Lung (tissue), 10 donors: Measurements from ENCODE around the gene PRIM2. TPM values are rescaled to one million over a fixed set of nuclear protein-coding genes. Genes with fewer than 3 reads are reported as not detected.
"Not testable (repeated sequence)": the region's sequence is repeated elsewhere in the genome, so short reads cannot be mapped to it uniquely, and the experiment has no call there.

Source experiments
- ATAC-seq: fragments of 200-7000 bp; cut with Tn5 transposase; one replicate; pipeline ENCODE4 v1.9.1; 2020; ENCODE audit warnings: moderate number of reproducible peaks; ENCODE audit not compliant: insufficient read depth, low FRiP score
- DNase-seq, 3 donors: peaks; one replicate each; pipeline ENCODE4 v3.0.0-alpha.2; 2013 to 2017
- H3K27ac ChIP-seq, 2 donors: one replicate each; pipeline ENCODE4 v1.5.1; 2013; ENCODE audit warnings: mild to moderate bottlenecking in 2 of 2, moderate library complexity in 2 of 2, control low read depth in 1 of 2, inconsistent platforms in 1 of 2, low read depth in 1 of 2, low read length in 1 of 2
- H3K27me3 ChIP-seq, 3 donors: one replicate each; pipeline ENCODE4 v1.5.1; 2013; ENCODE audit warnings: low read length in 2 of 3; ENCODE audit not compliant: control insufficient read depth in 3 of 3, insufficient read depth in 3 of 3
- H3K36me3 ChIP-seq, 4 donors: one replicate each; pipeline ENCODE4 v1.5.1; 2013; ENCODE audit warnings: low read length in 4 of 4, mild to moderate bottlenecking in 1 of 4, moderate library complexity in 1 of 4; ENCODE audit not compliant: control insufficient read depth in 4 of 4, insufficient read depth in 4 of 4
- H3K4me1 ChIP-seq, 5 donors: one replicate each; pipeline ENCODE4 v1.5.1; 2013; ENCODE audit warnings: low read length in 5 of 5, mild to moderate bottlenecking in 2 of 5, moderate library complexity in 1 of 5; ENCODE audit not compliant: control insufficient read depth in 5 of 5, insufficient read depth in 5 of 5
- H3K4me3 ChIP-seq: one replicate; pipeline ENCODE4 v1.5.1; 2013; ENCODE audit warnings: mild to moderate bottlenecking, control low read depth, moderate library complexity
- H3K9ac ChIP-seq, 2 donors: one replicate each; pipeline ENCODE4 v1.5.1; 2013; ENCODE audit warnings: low read length in 2 of 2, control low read depth in 1 of 2; ENCODE audit not compliant: insufficient read depth in 1 of 2
- H3K9me3 ChIP-seq, 4 donors: one replicate each; pipeline ENCODE4 v1.5.1; 2013; ENCODE audit warnings: low read length in 3 of 4, mild to moderate bottlenecking in 1 of 4, moderate library complexity in 1 of 4; ENCODE audit not compliant: control insufficient read depth in 4 of 4, insufficient read depth in 3 of 4
- WGBS, 2 donors: extraction: QIAGEN DNeasy Blood & Tissue Kit; methylation state at CpG; one replicate each; pipeline ENCODE4 v1.1.7; 2013; 5-methylcytosine and 5-hydroxymethylcytosine counted together
- polyA plus RNA-seq, 2 donors: library from polyadenylated mRNA; stranded (reverse); fragments of 200-250 nt; gene quantifications; one replicate each; pipeline ENCODE4 v1.2.1, GENCODE V29; 2013
- total RNA-seq, 2 donors: library from RNA; depleted of rRNA in 1 of 2; stranded (reverse); fragments of >200 nt in 1 of 2; gene quantifications; one replicate each; pipeline ENCODE4 v1.2.1, GENCODE V29; 2014 to 2021
- donor health status: Bipolar disorder and iron deficiency.
- donor health status: healthy.
- donor health status: DM: yes; HTN: yes; CAD: no.

Gene PRIM2
- total and polyA plus RNA-seq, 4 donors = 4.0 to 21.8 (median 6.6) TPM

GRCh38 chr6:57529755-57530154, 212.3 kb downstream of the PRIM2 start:
- not testable (repeated sequence) for ATAC-seq, H3K4me3 ChIP-seq, H3K36me3 ChIP-seq, DNase-seq, H3K27ac ChIP-seq, H3K4me1 ChIP-seq, H3K27me3 ChIP-seq, H3K9me3 ChIP-seq, H3K9ac ChIP-seq
- 75% methylated on average over 1 of the region's 1 CpG; no CpG with 5 or more reads in 1 of the 2 donors for WGBS, 2 donors

- H3K9me3 ChIP-seq, H3K36me3 ChIP-seq, H3K4me3 ChIP-seq, H3K4me1 ChIP-seq, ATAC-seq, H3K27me3 ChIP-seq, H3K9ac ChIP-seq, H3K27ac ChIP-seq: not testable (repeated sequence)
- WGBS, 2 donors = 78 to 89% methylated on average over 2 of the region's 2 CpGs
- DNase-seq = peak in 2 of 3 donors; percentile 22 to 50
Measured at GRCh38 chr6:57532660-57533059, 215.2 kb downstream of the PRIM2 start.

- WGBS, 2 donors = 81 to 100% methylated on average over 1 to 2 of the region's 2 CpGs
- not testable (repeated sequence) for H3K27me3 ChIP-seq, H3K27ac ChIP-seq, H3K4me1 ChIP-seq, DNase-seq, ATAC-seq, H3K4me3 ChIP-seq, H3K9ac ChIP-seq, H3K36me3 ChIP-seq, H3K9me3 ChIP-seq
Measured at GRCh38 chr6:57535121-57535520, 217.7 kb downstream of the PRIM2 start.

GRCh38 chr6:57535994-57536393, 218.6 kb downstream of the PRIM2 start:
- DNase-seq (peak in 2 of 3 donors; percentile 43 to 52), ATAC-seq (peak; percentile 58)
- H3K9ac ChIP-seq, H3K4me1 ChIP-seq, H3K27ac ChIP-seq, H3K36me3 ChIP-seq, H3K27me3 ChIP-seq, H3K9me3 ChIP-seq, H3K4me3 ChIP-seq: not testable (repeated sequence)
- 54 to 72% methylated on average over 1 of the region's 1 CpG for WGBS, 2 donors

GRCh38 chr6:57537916-57538315, 220.5 kb downstream of the PRIM2 start:
- not testable (repeated sequence) for H3K4me3 ChIP-seq, ATAC-seq, H3K4me1 ChIP-seq, H3K36me3 ChIP-seq, DNase-seq, H3K27me3 ChIP-seq, H3K9ac ChIP-seq, H3K9me3 ChIP-seq, H3K27ac ChIP-seq
- 96% methylated on average over 3 of the region's 3 CpGs for WGBS, 2 donors

GRCh38 chr6:57551961-57552360, 234.5 kb downstream of the PRIM2 start:
- not testable (repeated sequence) for ATAC-seq, H3K27me3 ChIP-seq, H3K4me1 ChIP-seq, DNase-seq, H3K27ac ChIP-seq, H3K4me3 ChIP-seq, H3K9ac ChIP-seq, H3K9me3 ChIP-seq, H3K36me3 ChIP-seq
- 96 to 100% methylated on average over 2 to 3 of the region's 4 CpGs for WGBS, 2 donors

- H3K9ac ChIP-seq, H3K27ac ChIP-seq, H3K36me3 ChIP-seq, H3K9me3 ChIP-seq, H3K4me1 ChIP-seq, H3K4me3 ChIP-seq, ATAC-seq, H3K27me3 ChIP-seq, DNase-seq: not testable (repeated sequence)
- 99 to 100% methylated on average over 2 of the region's 2 CpGs for WGBS, 2 donors
Measured at GRCh38 chr6:57557855-57558254, 240.4 kb downstream of the PRIM2 start.

- not testable (repeated sequence) for H3K27me3 ChIP-seq, DNase-seq, H3K27ac ChIP-seq, H3K9ac ChIP-seq, H3K4me1 ChIP-seq, H3K4me3 ChIP-seq, H3K36me3 ChIP-seq, H3K9me3 ChIP-seq, ATAC-seq
Measured at GRCh38 chr6:57559170-57559569, 241.7 kb downstream of the PRIM2 start.

GRCh38 chr6:57562233-57562632, 244.8 kb downstream of the PRIM2 start:
- H3K36me3 ChIP-seq, H3K9me3 ChIP-seq, H3K27ac ChIP-seq, ATAC-seq, H3K9ac ChIP-seq, H3K4me1 ChIP-seq, H3K27me3 ChIP-seq, H3K4me3 ChIP-seq, DNase-seq: not testable (repeated sequence)
- WGBS, 2 donors = 98 to 99% methylated on average over 3 of the region's 3 CpGs
